ENCODE results near the gene THTPA. TPM values are rescaled to one million over a fixed set of nuclear protein-coding genes. Genes with fewer than 3 reads are reported as not detected.

THTPA gene
- 8.4 and 12.4 TPM in 2 replicates for total RNA-seq (2014; rRNA removed; shearing (Covaris generic))

- DNase-seq (ENCODE audit: low read depth) = peak; percentile 84
Observed at GRCh38 chr14:23555882-23556699, at the start of gene THTPA. TSS of gene THTPA (plus strand) at chr14:23556271. CDS start at chr14:23556758, 487 bp downstream.

- DNase-seq (ENCODE audit: low read depth) = no peak
Observed at GRCh38 chr14:23512156-23512555, 43.9 kb upstream of the THTPA start.

DNA sequence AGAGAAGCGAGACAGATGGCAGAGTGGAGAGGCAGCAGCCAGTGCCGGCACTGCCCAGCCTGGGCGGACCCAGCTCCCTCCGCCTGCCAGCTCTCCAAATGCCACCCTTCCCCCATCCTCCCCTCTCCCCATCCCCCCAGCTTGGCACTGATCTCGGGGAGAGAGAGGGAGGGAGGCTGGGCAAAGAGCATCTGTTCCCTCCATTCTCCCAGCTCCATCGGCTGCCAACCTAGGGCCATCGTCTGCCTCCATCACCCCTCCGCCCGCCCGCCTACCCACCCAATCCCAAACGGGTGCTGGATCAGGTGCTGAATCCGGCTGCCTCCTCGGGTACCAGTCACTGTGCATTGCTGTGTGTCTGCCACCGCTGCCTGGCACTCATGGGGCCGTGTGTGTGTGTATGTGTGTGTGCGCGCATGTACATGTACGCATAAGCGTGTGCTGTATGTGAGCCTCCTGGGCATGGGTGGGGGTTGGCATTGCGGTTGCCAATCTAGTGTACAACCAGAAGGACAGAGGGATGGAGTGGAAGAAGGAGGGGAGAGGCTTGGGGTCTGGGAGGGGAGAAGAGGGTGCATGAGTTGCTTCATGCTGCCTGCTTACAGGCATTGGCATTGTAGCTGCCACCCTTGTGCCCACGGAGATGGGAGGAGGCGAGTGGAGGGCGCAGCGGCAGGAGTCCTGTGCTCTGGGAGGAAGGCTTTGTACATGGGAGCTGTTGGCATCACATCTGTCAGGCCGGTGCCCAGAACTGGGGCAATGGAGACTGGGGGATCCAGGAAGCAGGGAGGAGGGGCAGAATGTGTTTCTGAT lies 42.9 kb upstream of the THTPA start:
- no peak for DNase-seq (ENCODE audit: low read depth)

GRCh38 chr14:23513818-23514643 lies 42.0 kb upstream of the THTPA start:
- DNase-seq (ENCODE audit: low read depth) = no peak

- DNase-seq (ENCODE audit: low read depth) = no peak
Observed at GRCh38 chr14:23514644-23514957, 41.5 kb upstream of the THTPA start.

- no peak for DNase-seq (ENCODE audit: low read depth)
Observed at GRCh38 chr14:23517650-23518326, 38.3 kb upstream of the THTPA start.

GRCh38 chr14:23518709-23519108 lies 37.4 kb upstream of the THTPA start:
- no peak for DNase-seq (ENCODE audit: low read depth)

DNA sequence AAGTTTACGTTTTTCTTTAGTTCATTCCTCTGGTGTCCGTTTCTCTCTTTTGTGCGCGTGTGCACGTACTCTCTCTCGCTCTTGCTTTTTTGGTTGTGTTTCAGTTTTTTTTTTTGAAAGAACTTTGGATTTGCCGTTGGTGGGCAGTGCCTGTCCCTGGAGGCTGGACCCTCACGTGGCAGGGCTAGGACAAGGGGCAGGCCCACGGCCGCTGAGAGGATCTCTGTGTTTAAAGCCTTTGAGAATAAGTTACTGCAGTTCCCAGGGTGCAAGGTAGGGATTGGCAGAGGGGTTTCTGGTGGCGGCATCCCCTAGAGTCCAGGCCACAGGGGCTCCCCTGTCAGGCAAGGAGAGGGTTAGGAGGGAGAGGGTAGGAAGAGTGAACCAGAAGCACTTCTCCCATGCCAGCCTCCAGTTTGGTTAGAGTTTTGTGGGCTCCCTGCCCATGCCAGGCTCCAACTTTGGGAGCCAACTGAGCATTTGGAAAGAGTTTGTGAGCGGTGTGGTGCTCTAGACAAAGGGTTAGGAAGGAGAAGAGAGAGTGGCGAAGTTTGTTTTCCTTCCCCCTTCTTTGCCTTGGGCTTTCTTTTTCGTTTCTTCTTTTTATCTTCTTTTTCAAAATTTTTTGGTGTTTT lies 35.1 kb upstream of the THTPA start:
- DNase-seq (ENCODE audit: low read depth) = no peak

DNA sequence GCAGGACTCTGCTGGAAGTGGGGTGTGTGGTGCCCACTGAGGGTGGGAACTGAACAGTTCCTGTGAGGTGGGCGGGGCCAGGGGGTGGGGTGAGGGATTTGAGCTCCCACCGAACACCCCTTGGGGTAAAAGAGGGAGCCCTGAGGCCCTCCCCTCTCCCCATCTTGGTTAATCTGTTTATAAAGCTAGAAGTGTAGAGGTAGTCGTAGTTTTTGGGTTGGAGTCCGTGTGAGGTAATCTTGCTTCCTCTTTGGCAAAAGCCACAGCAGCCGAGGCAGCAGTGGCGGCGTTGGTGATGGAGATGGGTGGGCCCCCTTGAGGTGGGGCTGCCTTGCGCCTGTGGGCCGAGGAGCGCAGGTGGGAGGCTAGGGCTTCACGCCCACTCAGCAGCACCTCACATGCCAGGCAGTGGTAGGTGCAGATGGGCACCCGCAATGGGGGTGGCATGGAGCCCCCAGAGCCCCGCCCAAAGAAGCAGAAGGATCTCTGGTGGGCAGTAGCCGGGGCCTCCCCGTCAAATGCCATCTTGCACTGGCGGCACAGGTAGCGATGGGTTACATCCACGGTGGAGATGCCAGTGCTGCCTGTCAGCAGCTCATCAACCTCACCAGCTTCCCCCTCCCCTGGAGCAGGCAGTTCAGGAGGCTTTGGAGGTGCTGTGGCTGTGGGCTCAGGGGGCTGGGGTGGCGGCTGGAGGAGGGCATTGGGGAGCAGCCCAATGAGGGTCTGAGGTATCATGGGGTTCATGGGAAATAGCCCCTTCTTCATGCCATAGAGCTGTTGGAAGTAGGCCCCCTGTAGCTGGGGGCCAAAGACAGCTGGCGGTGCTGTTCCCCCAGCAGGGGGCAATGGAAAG lies 34.1 kb upstream of the THTPA start:
- no peak for DNase-seq (ENCODE audit: low read depth)

- DNase-seq (ENCODE audit: low read depth) = no peak
Observed at GRCh38 chr14:23522643-23523198, 33.4 kb upstream of the THTPA start.

DNA sequence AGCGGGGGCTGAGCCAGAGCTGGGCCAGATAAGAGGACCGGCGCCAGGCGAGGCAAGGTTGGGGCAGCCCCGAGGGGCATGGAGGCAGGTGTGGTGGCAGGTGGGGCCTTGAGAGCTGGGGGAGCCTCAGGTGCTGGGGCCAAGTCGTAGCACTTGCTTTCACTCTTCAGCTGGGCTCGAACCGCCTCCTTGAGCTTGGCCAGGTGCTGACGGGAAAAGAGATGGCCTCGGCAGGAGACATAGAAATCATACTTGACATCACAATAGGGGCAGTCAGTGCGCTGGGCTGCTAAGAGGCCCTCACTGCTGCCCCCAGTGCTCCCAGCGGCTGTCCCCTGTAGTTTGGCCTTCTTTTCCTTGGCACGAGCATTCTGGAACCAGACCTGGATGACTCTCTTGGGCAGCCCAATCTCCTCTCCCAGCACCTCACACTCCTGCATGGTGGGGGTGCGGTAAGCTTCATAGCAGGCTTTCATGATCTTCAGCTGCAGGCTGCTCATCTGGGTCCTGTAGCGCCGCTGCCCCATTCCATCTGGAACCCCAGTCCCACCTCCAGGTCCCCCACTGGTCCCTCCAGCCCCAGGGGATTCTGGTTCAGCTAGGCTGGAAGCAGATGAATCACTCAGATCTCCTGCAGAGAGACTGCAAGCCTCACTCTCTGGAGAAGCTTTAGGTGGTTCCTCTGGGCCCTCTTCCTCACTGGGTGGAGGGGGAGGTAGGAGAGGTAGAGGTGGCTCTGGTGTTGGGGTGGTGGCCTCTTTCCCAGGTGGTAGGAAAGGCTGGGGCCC lies 32.6 kb upstream of the THTPA start:
- DNase-seq (ENCODE audit: low read depth) = no peak

GRCh38 chr14:23524954-23525353 lies 31.1 kb upstream of the THTPA start:
- DNase-seq (ENCODE audit: low read depth) = no peak

DNA sequence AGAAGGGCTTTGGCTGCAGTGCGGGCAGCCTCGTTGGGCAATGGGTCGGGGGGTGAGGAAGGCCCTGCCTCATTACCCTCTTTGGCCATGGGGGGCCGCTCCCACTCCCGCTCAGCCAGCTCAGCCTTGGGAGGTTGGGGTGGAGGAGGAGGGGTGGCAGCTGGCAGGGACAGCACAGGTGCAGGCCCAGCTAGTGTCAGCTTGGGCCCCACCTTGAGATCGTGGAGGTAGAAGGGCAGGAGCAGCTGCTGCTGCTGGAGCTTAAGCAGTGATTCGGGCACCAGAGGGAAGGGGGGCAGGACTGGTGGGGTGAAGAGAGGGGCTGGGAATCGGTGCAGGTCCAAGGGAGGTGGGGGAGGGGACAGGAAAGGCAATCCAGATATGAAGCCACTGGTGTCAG lies 30.5 kb upstream of the THTPA start:
- no peak for DNase-seq (ENCODE audit: low read depth)

GRCh38 chr14:23528555-23528954 lies 27.5 kb upstream of the THTPA start:
- no peak for DNase-seq (ENCODE audit: low read depth)

GRCh38 chr14:23529016-23529415 lies 27.1 kb upstream of the THTPA start:
- DNase-seq (ENCODE audit: low read depth) = no peak

DNA sequence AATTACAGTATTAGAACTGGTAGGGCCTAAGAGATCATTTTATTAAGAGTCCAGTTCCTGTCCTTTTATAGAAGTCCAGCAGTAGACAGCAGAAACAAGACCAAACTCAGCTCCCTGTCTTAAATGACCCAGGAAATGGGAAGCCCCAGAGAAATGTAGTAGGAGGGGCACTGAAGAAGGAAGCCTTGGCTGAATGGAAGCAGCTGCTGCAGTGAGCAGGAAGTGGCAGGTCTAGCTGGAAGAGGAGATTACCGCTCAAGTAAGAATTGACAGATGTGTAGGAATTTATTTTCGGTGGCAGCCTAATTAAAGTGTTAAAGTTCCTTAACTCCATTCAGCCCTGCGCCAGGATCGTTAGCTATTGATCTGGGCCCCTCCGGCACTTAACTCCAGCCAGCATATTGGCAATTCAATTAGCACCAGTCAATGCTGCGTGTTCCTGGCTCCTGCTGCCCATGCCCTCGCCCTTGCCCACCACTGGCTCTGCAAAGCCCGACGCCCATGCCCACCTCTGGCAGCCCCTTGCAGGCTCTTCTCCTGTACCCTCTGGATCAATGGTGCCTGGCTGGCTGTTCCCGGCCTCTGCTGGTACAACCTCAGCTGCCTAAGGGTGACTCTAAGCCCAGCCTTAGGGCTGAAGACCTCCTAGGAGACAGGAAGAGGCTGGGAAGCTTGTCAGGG lies 25.6 kb upstream of the THTPA start:
- DNase-seq (ENCODE audit: low read depth) = no peak

DNA sequence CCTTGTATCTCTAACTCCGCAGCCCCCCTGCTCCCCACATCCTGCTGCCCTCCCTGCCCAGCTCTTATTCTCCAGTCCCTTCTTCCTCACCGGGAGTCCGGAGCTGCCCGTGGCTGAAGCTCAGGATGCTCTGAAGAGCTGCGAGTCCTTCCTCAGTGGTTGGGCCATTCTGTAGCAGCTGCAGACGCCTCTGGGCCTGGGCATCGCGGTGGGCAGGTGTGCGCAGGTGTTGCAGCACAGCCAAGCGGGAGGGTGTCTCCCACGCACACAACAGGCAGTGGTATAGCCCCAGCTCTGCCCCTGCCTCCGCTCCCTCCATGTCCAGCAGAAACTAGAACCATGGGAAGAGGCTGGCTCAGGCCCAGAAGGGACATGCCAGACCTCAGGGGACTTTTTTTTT lies 24.7 kb upstream of the THTPA start:
- DNase-seq (ENCODE audit: low read depth) = no peak

- DNase-seq (ENCODE audit: low read depth) = no peak
Observed at GRCh38 chr14:23532658-23533057, 23.4 kb upstream of the THTPA start.
